ENCODE measurements around the gene SSBP3. TPM values are rescaled to one million over a fixed set of nuclear protein-coding genes. Genes with fewer than 3 reads are reported as not detected.
A peak's percentile ranks its signal among the peaks of the same experiment; 100 is the strongest.

The SSBP3 gene
- total and polyA plus RNA-seq, 9 of the 15 experiments (the other 6 are each of a cell fraction or from before 2014, with no cell fraction given), result 8.7 to 108 (median 33.8) TPM

DNA sequence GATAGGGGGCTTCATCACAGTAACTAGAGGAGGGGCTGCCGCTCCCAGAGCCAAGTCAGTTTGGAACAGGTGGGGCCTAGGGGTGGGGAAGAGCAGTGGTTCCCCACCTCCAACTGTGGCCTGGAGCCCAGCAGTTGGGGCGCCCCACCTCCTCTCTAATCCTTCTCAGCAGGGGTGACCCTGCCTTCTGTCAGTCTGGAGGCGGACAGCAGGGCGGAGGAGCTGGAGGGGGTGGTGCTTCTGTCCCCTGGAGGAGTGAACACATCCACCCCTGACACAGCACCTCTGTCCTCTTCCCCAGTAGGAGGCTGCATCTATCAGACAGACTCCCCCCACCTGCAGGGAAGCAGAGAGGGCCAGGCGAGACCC lies 132.4 kb downstream of the SSBP3 start (continued):
- TF ChIP-seq HNRNPL (IDR thresholded peaks at IDR 0.05; ENCODE audit: low read depth, low read length) (no peak), ILF3 (IDR thresholded peaks at IDR 0.05; ENCODE audit: borderline replicate concordance) (no peak), NONO (IDR thresholded peaks at IDR 0.05; ENCODE audit: low read depth in 2 of 2, low read length in 1 of 2) (0 out of 4 replicates have a peak, but pooled peaks of 1 of the 2 experiments have one; percentile 52), CTBP1 (IDR thresholded peaks at IDR 0.05; ENCODE audit: borderline replicate concordance) (peak; percentile 68), KLF6 (CRISPR knock-in tag; IDR thresholded peaks at IDR 0.05; ENCODE audit: borderline replicate concordance) (no peak), ZNF766 (CRISPR knock-in tag; conservative IDR thresholded peaks at IDR 0.05) (no peak), MAFK (IDR thresholded peaks at IDR 0.05; ENCODE audit: low read length) (peak; percentile 35; the same call in 1 of the 2 replicates), RBM22 (IDR thresholded peaks at IDR 0.05; ENCODE audit: low read depth, low read length, poor library complexity, severe bottlenecking) (no peak), SPI1 (IDR thresholded peaks at IDR 0.05; ENCODE audit: borderline replicate concordance, low read depth, low read length) (no peak), RFX1 (IDR thresholded peaks at IDR 0.05) (no peak), CBX5 (IDR thresholded peaks at IDR 0.05; ENCODE audit: borderline replicate concordance, low read depth) (peak; percentile 10; the same call in 1 of the 2 replicates), ZNF75A (CRISPR knock-in tag; IDR thresholded peaks at IDR 0.05) (no peak), FOXM1 (IDR thresholded peaks at IDR 0.05; ENCODE audit: low read depth) (no peak), FOXM1 (CRISPR knock-in tag; IDR thresholded peaks at IDR 0.05; ENCODE audit: low read depth) (no peak), CBFA2T2 (conservative IDR thresholded peaks at IDR 0.05) (peak; percentile 36; the same call in 1 of the 2 replicates)
- TF ChIP-seq, protein P1, sequence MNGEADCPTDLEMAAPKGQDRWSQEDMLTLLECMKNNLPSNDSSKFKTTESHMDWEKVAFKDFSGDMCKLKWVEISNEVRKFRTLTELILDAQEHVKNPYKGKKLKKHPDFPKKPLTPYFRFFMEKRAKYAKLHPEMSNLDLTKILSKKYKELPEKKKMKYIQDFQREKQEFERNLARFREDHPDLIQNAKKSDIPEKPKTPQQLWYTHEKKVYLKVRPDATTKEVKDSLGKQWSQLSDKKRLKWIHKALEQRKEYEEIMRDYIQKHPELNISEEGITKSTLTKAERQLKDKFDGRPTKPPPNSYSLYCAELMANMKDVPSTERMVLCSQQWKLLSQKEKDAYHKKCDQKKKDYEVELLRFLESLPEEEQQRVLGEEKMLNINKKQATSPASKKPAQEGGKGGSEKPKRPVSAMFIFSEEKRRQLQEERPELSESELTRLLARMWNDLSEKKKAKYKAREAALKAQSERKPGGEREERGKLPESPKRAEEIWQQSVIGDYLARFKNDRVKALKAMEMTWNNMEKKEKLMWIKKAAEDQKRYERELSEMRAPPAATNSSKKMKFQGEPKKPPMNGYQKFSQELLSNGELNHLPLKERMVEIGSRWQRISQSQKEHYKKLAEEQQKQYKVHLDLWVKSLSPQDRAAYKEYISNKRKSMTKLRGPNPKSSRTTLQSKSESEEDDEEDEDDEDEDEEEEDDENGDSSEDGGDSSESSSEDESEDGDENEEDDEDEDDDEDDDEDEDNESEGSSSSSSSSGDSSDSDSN (IDR thresholded peaks at IDR 0.05; ENCODE audit: borderline replicate concordance in 1 of 2, low read depth in 2 of 2, low read length in 2 of 2), result peak in 1 of 2 experiments; percentile 48; a peak in 1 of 4 replicates
- TF ChIP-seq, protein P2, sequence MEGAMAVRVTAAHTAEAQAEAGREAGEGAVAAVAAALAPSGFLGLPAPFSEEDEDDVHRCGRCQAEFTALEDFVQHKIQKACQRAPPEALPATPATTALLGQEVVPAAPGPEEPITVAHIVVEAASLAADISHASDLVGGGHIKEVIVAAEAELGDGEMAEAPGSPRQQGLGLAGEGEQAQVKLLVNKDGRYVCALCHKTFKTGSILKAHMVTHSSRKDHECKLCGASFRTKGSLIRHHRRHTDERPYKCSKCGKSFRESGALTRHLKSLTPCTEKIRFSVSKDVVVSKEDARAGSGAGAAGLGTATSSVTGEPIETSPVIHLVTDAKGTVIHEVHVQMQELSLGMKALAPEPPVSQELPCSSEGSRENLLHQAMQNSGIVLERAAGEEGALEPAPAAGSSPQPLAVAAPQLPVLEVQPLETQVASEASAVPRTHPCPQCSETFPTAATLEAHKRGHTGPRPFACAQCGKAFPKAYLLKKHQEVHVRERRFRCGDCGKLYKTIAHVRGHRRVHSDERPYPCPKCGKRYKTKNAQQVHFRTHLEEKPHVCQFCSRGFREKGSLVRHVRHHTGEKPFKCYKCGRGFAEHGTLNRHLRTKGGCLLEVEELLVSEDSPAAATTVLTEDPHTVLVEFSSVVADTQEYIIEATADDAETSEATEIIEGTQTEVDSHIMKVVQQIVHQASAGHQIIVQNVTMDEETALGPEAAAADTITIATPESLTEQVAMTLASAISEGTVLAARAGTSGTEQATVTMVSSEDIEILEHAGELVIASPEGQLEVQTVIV (CRISPR knock-in tag; IDR thresholded peaks at IDR 0.05; ENCODE audit: borderline replicate concordance), result no peak
- TF ChIP-seq, protein P3, sequence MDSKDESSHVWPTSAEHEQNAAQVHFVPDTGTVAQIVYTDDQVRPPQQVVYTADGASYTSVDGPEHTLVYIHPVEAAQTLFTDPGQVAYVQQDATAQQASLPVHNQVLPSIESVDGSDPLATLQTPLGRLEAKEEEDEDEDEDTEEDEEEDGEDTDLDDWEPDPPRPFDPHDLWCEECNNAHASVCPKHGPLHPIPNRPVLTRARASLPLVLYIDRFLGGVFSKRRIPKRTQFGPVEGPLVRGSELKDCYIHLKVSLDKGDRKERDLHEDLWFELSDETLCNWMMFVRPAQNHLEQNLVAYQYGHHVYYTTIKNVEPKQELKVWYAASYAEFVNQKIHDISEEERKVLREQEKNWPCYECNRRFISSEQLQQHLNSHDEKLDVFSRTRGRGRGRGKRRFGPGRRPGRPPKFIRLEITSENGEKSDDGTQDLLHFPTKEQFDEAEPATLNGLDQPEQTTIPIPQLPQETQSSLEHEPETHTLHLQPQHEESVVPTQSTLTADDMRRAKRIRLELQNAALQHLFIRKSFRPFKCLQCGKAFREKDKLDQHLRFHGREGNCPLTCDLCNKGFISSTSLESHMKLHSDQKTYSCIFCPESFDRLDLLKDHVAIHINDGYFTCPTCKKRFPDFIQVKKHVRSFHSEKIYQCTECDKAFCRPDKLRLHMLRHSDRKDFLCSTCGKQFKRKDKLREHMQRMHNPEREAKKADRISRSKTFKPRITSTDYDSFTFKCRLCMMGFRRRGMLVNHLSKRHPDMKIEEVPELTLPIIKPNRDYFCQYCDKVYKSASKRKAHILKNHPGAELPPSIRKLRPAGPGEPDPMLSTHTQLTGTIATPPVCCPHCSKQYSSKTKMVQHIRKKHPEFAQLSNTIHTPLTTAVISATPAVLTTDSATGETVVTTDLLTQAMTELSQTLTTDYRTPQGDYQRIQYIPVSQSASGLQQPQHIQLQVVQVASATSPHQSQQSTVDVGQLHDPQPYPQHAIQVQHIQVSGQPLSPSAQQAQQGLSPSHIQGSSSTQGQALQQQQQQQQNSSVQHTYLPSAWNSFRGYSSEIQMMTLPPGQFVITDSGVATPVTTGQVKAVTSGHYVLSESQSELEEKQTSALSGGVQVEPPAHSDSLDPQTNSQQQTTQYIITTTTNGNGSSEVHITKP (IDR thresholded peaks at IDR 0.05; ENCODE audit: partially characterized antibody), result peak; percentile 90
- TF ChIP-seq, protein P4, sequence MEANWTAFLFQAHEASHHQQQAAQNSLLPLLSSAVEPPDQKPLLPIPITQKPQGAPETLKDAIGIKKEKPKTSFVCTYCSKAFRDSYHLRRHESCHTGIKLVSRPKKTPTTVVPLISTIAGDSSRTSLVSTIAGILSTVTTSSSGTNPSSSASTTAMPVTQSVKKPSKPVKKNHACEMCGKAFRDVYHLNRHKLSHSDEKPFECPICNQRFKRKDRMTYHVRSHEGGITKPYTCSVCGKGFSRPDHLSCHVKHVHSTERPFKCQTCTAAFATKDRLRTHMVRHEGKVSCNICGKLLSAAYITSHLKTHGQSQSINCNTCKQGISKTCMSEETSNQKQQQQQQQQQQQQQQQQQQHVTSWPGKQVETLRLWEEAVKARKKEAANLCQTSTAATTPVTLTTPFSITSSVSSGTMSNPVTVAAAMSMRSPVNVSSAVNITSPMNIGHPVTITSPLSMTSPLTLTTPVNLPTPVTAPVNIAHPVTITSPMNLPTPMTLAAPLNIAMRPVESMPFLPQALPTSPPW (CRISPR knock-in tag; IDR thresholded peaks at IDR 0.05), result peak; percentile 63
